NCI-H2196 treated with DMSO at 0.1 percent for 48 hours (cell line): ENCODE data around the gene PPP1R9A.

Experiments used
- DNase-seq: peaks from one replicate; lab custom pipeline; 2025; ENCODE audit not compliant: unreplicated experiment; lab: John Stamatoyannopoulos, UW

The PPP1R9A gene

GRCh38 chr7:94908323-94909178, 1.2 kb downstream of the PPP1R9A start:
- no peak for DNase-seq

GRCh38 chr7:94909179-94909466, 1.7 kb downstream of the PPP1R9A start:
- no peak for DNase-seq

- no peak for DNase-seq
These were observed 4.7 kb downstream of the PPP1R9A start for GRCh38 chr7:94912085-94912484.

DNA sequence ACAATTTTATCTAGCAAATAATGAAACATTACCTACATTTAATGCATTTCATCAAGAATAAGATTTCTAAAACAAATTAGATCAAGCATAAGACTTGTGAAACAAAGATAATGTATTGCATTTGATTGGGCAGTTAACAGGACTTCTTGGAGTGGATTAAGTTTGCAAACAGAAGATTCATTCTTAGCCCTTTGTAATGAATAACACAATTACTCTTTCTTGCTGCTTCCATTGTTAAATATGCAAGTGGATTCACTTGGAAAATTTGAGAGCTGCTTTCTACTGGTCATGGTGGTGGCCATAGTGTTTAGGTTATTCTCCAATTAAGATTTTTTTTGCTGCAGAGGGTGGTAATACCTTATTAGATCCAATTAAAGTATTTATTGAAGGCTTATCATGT, 6.0 kb downstream of the PPP1R9A start:
- no peak for DNase-seq

DNA sequence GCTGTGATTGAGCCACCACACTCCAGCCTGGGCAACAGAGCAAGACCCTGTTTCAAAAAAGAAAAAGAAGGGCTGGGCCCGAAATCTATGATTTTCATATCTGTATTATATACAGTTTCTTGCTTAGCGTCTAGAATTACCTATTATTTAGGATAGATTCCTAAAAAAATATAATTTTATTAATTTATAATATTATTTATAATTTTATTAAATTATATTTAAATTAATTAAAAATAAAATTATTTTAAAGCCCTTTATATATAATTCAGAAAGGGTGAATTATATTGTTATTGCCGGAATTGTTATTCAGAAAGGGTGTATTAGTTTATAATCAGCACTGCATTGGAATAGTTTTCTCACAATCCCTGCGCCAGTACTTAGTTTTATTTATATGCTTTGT, 14.5 kb downstream of the PPP1R9A start:
- no peak for DNase-seq

- DNase-seq: no peak
These were observed 15.1 kb downstream of the PPP1R9A start for GRCh38 chr7:94922457-94922856.

- no peak for DNase-seq
These were observed 16.0 kb downstream of the PPP1R9A start for GRCh38 chr7:94923412-94923811.

DNA sequence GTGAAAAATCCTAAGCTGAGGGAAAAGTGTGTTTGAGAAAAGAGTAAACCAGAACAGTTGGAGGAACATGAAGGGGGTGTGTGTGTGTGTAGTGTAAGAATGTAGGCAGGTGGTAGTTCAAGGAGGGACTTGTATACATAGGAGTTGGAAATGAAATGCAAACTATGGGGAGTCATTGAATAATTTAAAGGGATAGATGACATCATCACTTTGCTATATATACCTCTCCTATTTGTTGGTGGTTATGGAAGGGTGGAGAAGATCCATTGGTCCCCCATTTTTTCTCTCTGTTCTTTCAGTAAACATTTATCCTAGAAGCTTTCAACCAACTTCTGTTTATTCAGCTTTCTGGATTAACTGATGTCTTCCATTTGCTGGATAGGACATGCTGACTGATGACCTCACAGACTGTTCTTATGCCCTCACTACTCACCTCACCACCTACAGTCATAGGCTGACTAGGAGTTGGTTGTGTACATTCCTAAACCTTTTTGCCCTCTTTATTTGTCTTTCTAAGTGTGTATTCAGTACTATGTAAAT, 20.8 kb downstream of the PPP1R9A start:
- no peak for DNase-seq

- DNase-seq: no peak
These were observed 26.0 kb downstream of the PPP1R9A start for GRCh38 chr7:94933256-94933990.

DNA sequence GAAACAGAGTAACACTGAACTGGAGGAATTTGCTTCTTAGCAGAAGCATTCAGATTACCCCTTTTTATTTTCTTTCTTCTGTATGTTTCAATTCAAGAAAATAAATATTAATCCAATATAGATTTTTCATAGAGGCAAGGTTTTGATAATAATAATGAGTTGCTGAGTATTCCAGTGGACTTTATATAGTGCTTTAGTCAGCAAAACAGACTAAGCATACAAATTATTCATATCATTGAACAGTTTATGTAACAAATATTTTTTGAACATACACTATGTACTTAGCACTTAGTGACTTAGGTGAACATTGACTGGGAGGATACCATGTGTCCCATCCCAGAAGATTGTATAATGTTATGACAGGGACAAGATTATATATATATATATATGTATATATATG, 32.0 kb downstream of the PPP1R9A start:
- DNase-seq: no peak

DNA sequence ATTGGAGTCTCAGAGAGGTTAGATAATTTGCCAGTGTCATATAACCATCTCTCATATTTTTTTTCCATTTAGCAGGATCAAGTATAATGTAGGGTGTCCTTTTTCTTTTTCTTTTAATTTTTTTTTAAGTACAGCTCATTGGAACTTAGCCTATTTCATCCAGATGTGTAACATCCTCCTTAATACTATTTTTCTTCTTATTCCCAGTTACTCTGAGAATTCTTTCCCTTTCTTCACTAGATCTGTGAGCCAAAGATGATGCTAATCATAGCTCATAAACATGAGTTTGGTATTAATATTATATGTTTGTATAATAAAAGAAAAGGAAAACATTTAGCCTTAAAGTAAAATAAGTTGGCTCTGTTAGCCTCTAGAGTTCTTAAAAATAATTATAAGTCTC, 32.8 kb downstream of the PPP1R9A start:
- no peak for DNase-seq

- DNase-seq: no peak
These were observed 34.6 kb downstream of the PPP1R9A start for GRCh38 chr7:94941844-94942632.

GRCh38 chr7:94943134-94943533, 35.7 kb downstream of the PPP1R9A start:
- DNase-seq: no peak

- no peak for DNase-seq
These were observed 42.1 kb downstream of the PPP1R9A start for GRCh38 chr7:94949532-94949931.

DNA sequence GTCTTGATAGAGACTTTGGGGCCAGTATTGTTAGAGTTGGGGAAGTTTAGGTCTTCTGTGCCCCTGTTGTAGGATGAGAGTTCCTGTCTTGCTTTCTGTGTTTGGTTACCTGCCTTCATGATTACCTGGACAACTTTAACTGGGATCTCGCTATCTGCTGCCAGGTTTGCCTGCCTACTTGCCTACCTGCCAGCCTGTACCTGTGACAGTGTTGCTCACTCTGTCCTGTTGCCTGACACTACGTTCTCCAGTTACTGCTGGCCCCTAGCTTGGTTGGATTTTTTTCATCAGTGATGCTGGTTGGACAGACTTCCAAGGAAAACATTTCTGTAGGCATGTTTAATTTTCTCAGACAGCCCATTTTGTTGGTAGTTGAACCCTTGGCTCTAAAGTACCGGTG, 48.4 kb downstream of the PPP1R9A start:
- DNase-seq: no peak

DNA sequence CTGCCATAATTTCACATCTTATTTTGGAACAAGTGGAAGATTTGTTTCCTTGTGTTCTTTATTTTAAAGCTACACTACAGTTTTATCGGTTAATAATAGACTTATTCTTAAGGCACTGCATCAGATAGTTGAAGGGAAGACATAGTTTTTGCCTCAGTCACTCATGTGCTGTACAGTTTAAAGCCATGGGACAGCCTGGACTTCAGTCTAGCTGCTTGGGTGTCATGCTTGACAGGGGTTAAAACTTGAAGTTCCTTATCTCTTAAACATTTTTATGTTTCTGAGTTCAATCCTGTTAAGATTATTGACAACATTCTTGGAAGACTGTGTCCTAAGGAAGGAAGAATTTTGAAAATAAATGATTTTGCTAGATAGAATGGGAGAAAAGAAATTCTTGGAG, 49.7 kb downstream of the PPP1R9A start:
- no peak for DNase-seq

DNA sequence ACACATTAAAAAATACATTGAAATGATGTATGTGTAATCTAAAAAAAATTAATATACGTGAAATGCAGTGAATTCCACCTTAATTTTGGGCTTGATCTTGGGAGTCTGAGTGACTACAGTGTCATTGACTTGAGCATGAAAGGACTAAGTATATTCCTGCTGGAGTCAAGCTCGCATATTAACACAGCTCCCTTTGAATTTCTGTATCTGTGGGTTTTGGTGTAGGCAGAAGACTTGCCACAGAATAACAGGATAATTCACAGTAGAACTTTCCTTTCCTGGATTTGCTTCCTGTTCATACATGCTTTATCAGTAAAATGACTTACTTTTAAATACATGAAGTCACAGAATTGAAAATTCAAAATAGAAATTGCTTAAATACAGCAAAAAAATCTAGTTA, 55.3 kb downstream of the PPP1R9A start:
- no peak for DNase-seq

GRCh38 chr7:94969434-94970084, 62.2 kb downstream of the PPP1R9A start:
- no peak for DNase-seq

- DNase-seq: no peak
These were observed 62.7 kb downstream of the PPP1R9A start for GRCh38 chr7:94970085-94970576.

GRCh38 chr7:94971051-94971867, 63.9 kb downstream of the PPP1R9A start:
- no peak for DNase-seq
